Keratinocyte (primary cell): ENCODE results near the gene NFYA.

Source experiments
- CTCF ChIP-seq, 3 experiments: IDR thresholded peaks in 1 of 3; conservative IDR thresholded peaks in 1 of 3; optimal IDR thresholded peaks in 1 of 3; 2 replicates in 2 of 3; 3 replicates in 1 of 3; pipeline versions ENCODE3 to v1.5.1; 2011; ENCODE audit warnings: low read length in 3 of 3, mild to moderate bottlenecking in 3 of 3, moderate library complexity in 2 of 3, control low read depth in 1 of 3, inconsistent platforms in 1 of 3; ENCODE audit not compliant: insufficient read depth in 2 of 3; ENCODE audit errors: extremely low read depth in 1 of 3
- EZH2 ChIP-seq: IDR thresholded peaks from one replicate; pipeline ENCODE4 v1.6.1; 2012; ENCODE audit warnings: inconsistent platforms, mild to moderate bottlenecking, low read length, moderate library complexity

- no peak for TF ChIP-seq CTCF (optimal IDR thresholded peaks at IDR 0.05 in 1 of 3, IDR thresholded peaks at IDR 0.05 in 1 of 3, conservative IDR thresholded peaks at IDR 0.05 in 1 of 3; ENCODE audit: extremely low read depth in 1 of 3, insufficient read depth in 2 of 3, low read length in 3 of 3)
- no peak for TF ChIP-seq EZH2
Measured at GRCh38 chr6:41058783-41059181, 14.0 kb upstream of the NFYA start.
